ENCODE results near the gene POC5. TPM values are rescaled to one million over a fixed set of nuclear protein-coding genes. Genes with fewer than 3 reads are reported as not detected.

Gene POC5
- total RNA-seq, 1 experiment from 2014 or later, result 9.7 TPM

GRCh38 chr5:75744355-75744754 is 27.1 kb upstream of the POC5 start:
- BruUV-seq (replicated peaks), result no TSS peak
- DNase-seq (no peak), ATAC-seq (no peak)
- TF ChIP-seq CTCF (conservative IDR thresholded peaks at IDR 0.05; ENCODE audit: low read depth, low read length), result no peak
- TF ChIP-seq EZH2 (IDR thresholded peaks at IDR 0.05; ENCODE audit: low read length, unreplicated experiment), result no peak
- TF ChIP-seq EZH2phosphoT487 (IDR thresholded peaks at IDR 0.05; ENCODE audit: borderline replicate concordance, low read length), result no peak
- ChIA-PET CTCF (no interaction called here), POLR2A (ENCODE audit: unreplicated experiment) (no interaction called here)
- Histone ChIP-seq H3K4me2 (ENCODE audit: low read length) (no peak overlapping the region), H3F3A (ENCODE audit: low read length, unreplicated experiment) (no peaks in the 10 kb centered on the region), H2AFZ (ENCODE audit: low read length) (no peak overlapping the region), H3K9ac (ENCODE audit: low read length) (no peak overlapping the region), H3K9me2 (replicated peaks; ENCODE audit: low read length) (no peaks in the 10 kb centered on the region), H3K4me3 (ENCODE audit: low read length) (no peak overlapping the region), H3K79me2 (ENCODE audit: low read length) (no peaks in the 10 kb centered on the region), H3K27me3 (ENCODE audit: low read length) (peaks cover 54% of the 10 kb centered on the region), H3K9me3 (ENCODE audit: low read length) (no peaks in the 10 kb centered on the region), H3K36me3 (ENCODE audit: low read depth, low read length) (no peaks in the 10 kb centered on the region), H3K27ac (ENCODE audit: low read length) (no peak overlapping the region), H3K4me1 (ENCODE audit: insufficient read depth, low read length) (no peaks in the 10 kb centered on the region), H4K20me1 (ENCODE audit: low read length) (no peaks in the 10 kb centered on the region)
- intact Hi-C loops (cut with micrococcal nuclease), result no loop called here

GRCh38 chr5:75736273-75736672 is 19.0 kb upstream of the POC5 start:
- H3K79me2 ChIP-seq (ENCODE audit: low read length), result no peaks in the 10 kb centered on the region
- no peaks in the 10 kb centered on the region for H3F3A ChIP-seq (ENCODE audit: low read length, unreplicated experiment)
- no peaks in the 10 kb centered on the region for H3K36me3 ChIP-seq (ENCODE audit: low read depth, low read length)
- no peaks in the 10 kb centered on the region for H3K4me1 ChIP-seq (ENCODE audit: insufficient read depth, low read length)
- H4K20me1 ChIP-seq (ENCODE audit: low read length), result no peaks in the 10 kb centered on the region
- H3K4me2 ChIP-seq (ENCODE audit: low read length), result no peak overlapping the region
- no peak overlapping the region for H3K4me3 ChIP-seq (ENCODE audit: low read length)
- ATAC-seq (no peak), DNase-seq (no peak)
- no peak overlapping the region for H3K27ac ChIP-seq (ENCODE audit: low read length)
- H3K27me3 ChIP-seq (ENCODE audit: low read length), result peaks cover 19% of the 10 kb centered on the region; the same call in 1 of the 2 replicates
- H3K9ac ChIP-seq (ENCODE audit: low read length), result no peak overlapping the region
- TF ChIP-seq CTCF (conservative IDR thresholded peaks at IDR 0.05; ENCODE audit: low read depth, low read length) (no peak), EZH2 (IDR thresholded peaks at IDR 0.05; ENCODE audit: low read length, unreplicated experiment) (no peak), EZH2phosphoT487 (IDR thresholded peaks at IDR 0.05; ENCODE audit: borderline replicate concordance, low read length) (no peak)
- H2AFZ ChIP-seq (ENCODE audit: low read length), result no peak overlapping the region
- ChIA-PET POLR2A (ENCODE audit: unreplicated experiment) (no interaction called here), CTCF (no interaction called here)
- BruUV-seq (replicated peaks), result no TSS peak
- H3K9me3 ChIP-seq (ENCODE audit: low read length), result no peaks in the 10 kb centered on the region
- H3K9me2 ChIP-seq (replicated peaks; ENCODE audit: low read length), result no peaks in the 10 kb centered on the region
- intact Hi-C loops (cut with micrococcal nuclease), result no loop called here

GRCh38 chr5:75734913-75735789 is 17.9 kb upstream of the POC5 start:
- peak overlapping the region; percentile 22; the same call in 1 of the 2 replicates for H3K4me2 ChIP-seq (ENCODE audit: low read length)
- H3K36me3 ChIP-seq (ENCODE audit: low read depth, low read length), result no peaks in the 10 kb centered on the region
- H3F3A ChIP-seq (ENCODE audit: low read length, unreplicated experiment), result no peaks in the 10 kb centered on the region
- no peaks in the 10 kb centered on the region for H3K9me2 ChIP-seq (replicated peaks; ENCODE audit: low read length)
- peak; percentile 46 for DNase-seq
- H3K4me1 ChIP-seq (ENCODE audit: insufficient read depth, low read length), result no peaks in the 10 kb centered on the region
- ATAC-seq, result peak; percentile 94
- no peaks in the 10 kb centered on the region for H3K79me2 ChIP-seq (ENCODE audit: low read length)
- ChIA-PET CTCF (interaction anchor here (1.0 kb wide), 1 partner anchor 440 kb away, joined by 7 read pairs; no protein-coding TSS in a partner anchor), POLR2A (ENCODE audit: unreplicated experiment) (no interaction called here)
- no peaks in the 10 kb centered on the region for H3K9me3 ChIP-seq (ENCODE audit: low read length)
- BruUV-seq (replicated peaks), result no TSS peak
- no peak overlapping the region for H3K9ac ChIP-seq (ENCODE audit: low read length)
- H3K4me3 ChIP-seq (ENCODE audit: low read length), result no peak overlapping the region
- no peaks in the 10 kb centered on the region for H4K20me1 ChIP-seq (ENCODE audit: low read length)
- peaks cover 8% of the 10 kb centered on the region; the same call in 1 of the 2 replicates for H3K27me3 ChIP-seq (ENCODE audit: low read length)
- peak; percentile 66 for TF ChIP-seq CTCF (conservative IDR thresholded peaks at IDR 0.05; ENCODE audit: low read depth, low read length)
- no peak for TF ChIP-seq EZH2 (IDR thresholded peaks at IDR 0.05; ENCODE audit: low read length, unreplicated experiment)
- no peak for TF ChIP-seq EZH2phosphoT487 (IDR thresholded peaks at IDR 0.05; ENCODE audit: borderline replicate concordance, low read length)
- H2AFZ ChIP-seq (ENCODE audit: low read length), result 0 out of 2 replicates have a peak overlapping the region, but pooled peaks have one; percentile 45
- intact Hi-C loops (cut with micrococcal nuclease), result loop anchor here (1.0 to 2.0 kb wide), 2 partner anchors 440 to 521 kb away; no protein-coding TSS in a partner anchor
- no peak overlapping the region for H3K27ac ChIP-seq (ENCODE audit: low read length)

All from PC-3 (cell line).